Endothelial cell of umbilical vein (primary cell): ENCODE measurements around the gene RNFT2. TPM values are rescaled to one million over a fixed set of nuclear protein-coding genes. Genes with fewer than 3 reads are reported as not detected.
"Not testable (repeated sequence)": the region's sequence is repeated elsewhere in the genome, so short reads cannot be mapped to it uniquely, and the experiment has no call there.

Source experiments
- BruUV-seq: library from RNA; stranded (reverse); fragments of 400-500 nt; replicated peaks from 2 replicates; lab custom pipeline; 2021; lab: Mats Ljungman, UMichigan
- CTCF ChIA-PET: fragments of 300-600, 350-600 bp; sonication (Branson Sonifier 250); formaldehyde crosslinking; loops from one replicate; lab custom pipeline; 2021; ENCODE audit warnings: antibody characterized with exemption, inconsistent platforms; lab: Charles Lee
- POLR2A ChIA-PET: fragments of 300-600, 350-600 bp; sonication (Branson Sonifier 250); formaldehyde crosslinking; loops from one replicate; lab custom pipeline; 2021; ENCODE audit warnings: antibody characterized with exemption, inconsistent platforms; lab: Charles Lee
- DNase-seq: peaks from one replicate; pipeline ENCODE4 v3.0.0-alpha.2; 2011; ENCODE audit warnings: low read depth, low spot score
- FAIRE-seq: peaks from 2 replicates; lab custom pipeline; 2011; peaks lifted over from hg19 to GRCh38; lab: Jason Lieb, UNC
- H2AFZ ChIP-seq: 2 replicates; pipeline ENCODE4 v1.6.0; 2012; ENCODE audit warnings: low read depth, low read length, control low read depth, inconsistent platforms
- H3K27ac ChIP-seq: 2 replicates; pipeline ENCODE4 v1.5.1; 2011; ENCODE audit warnings: low read depth, mild to moderate bottlenecking, control low read depth, low read length, moderate library complexity; ENCODE audit not compliant: insufficient read depth
- H3K27me3 ChIP-seq, 2 experiments: 2 replicates each; pipeline versions ENCODE4 v1.6.0 to v1.6.1; 2011; ENCODE audit warnings: low read length in 2 of 2, mixed read lengths in 1 of 2; ENCODE audit not compliant: control insufficient read depth in 2 of 2, insufficient read depth in 2 of 2
- H3K36me3 ChIP-seq, 2 experiments: 2 replicates in 1 of 2; 3 replicates in 1 of 2; pipeline ENCODE4 v1.5.1; 2011; ENCODE audit warnings: low read length in 2 of 2, mild to moderate bottlenecking in 1 of 2, moderate library complexity in 1 of 2; ENCODE audit not compliant: control insufficient read depth in 2 of 2, insufficient read depth in 2 of 2; ENCODE audit errors: extremely low read depth in 1 of 2
- H3K4me1 ChIP-seq: 3 replicates; pipeline ENCODE4 v1.5.1; 2011; ENCODE audit warnings: mild to moderate bottlenecking, low read length; ENCODE audit not compliant: control insufficient read depth, insufficient read depth; ENCODE audit errors: extremely low read depth
- H3K4me2 ChIP-seq: 2 replicates; pipeline ENCODE4 v1.6.1; 2011; ENCODE audit warnings: low read length, control low read depth, mixed read lengths; ENCODE audit not compliant: insufficient read depth
- H3K4me3 ChIP-seq, 3 experiments: fragments of 200-600 bp in 1 of 3; sonication (generic), shearing (Covaris generic) in 1 of 3; replicated peaks in 1 of 3; 2 replicates each; pipeline ENCODE4 v1.5.1; 2011 to 2016; ENCODE audit warnings: control low read depth in 3 of 3, low read length in 3 of 3, mild to moderate bottlenecking in 2 of 3, inconsistent platforms in 1 of 3, low read depth in 1 of 3, moderate library complexity in 1 of 3; ENCODE audit not compliant: insufficient read depth in 1 of 3
- H3K79me2 ChIP-seq: 2 replicates; pipeline ENCODE4 v1.6.0; 2012; ENCODE audit warnings: low read length, inconsistent platforms; ENCODE audit not compliant: control insufficient read depth, insufficient read depth
- H3K9ac ChIP-seq: replicated peaks from 2 replicates; pipeline ENCODE3; 2011; ENCODE audit warnings: low read length, control low read depth; ENCODE audit not compliant: insufficient read depth; ENCODE audit errors: extremely low read depth
- H3K9me1 ChIP-seq: replicated peaks from 3 replicates; pipeline ENCODE4 v1.6.0; 2011; ENCODE audit warnings: mild to moderate bottlenecking, low read length; ENCODE audit not compliant: control insufficient read depth, insufficient read depth; ENCODE audit errors: extremely low read depth
- H3K9me3 ChIP-seq: replicated peaks from 2 replicates; pipeline ENCODE4 v1.5.1; 2012; ENCODE audit warnings: low read length, inconsistent platforms; ENCODE audit not compliant: control insufficient read depth, insufficient read depth
- H4K20me1 ChIP-seq: replicated peaks from 2 replicates; pipeline ENCODE3; 2011; ENCODE audit warnings: mild to moderate bottlenecking, low read length; ENCODE audit not compliant: control insufficient read depth, insufficient read depth; ENCODE audit errors: extremely low read depth
- CTCF ChIP-seq, 2 donors: IDR thresholded peaks; 1 replicate in 1 of 2; 2 replicates in 1 of 2; pipeline ENCODE4 v1.5.1; 2011; ENCODE audit warnings: low read length in 2 of 2, mild to moderate bottlenecking in 2 of 2, moderate library complexity in 2 of 2, control low read depth in 1 of 2, inconsistent platforms in 1 of 2, low read depth in 1 of 2; ENCODE audit not compliant: insufficient read depth in 1 of 2; ENCODE audit errors: extremely low read depth in 1 of 2
- EZH2 ChIP-seq: IDR thresholded peaks from 2 replicates; pipeline ENCODE4 v1.6.1; 2012; ENCODE audit warnings: borderline replicate concordance, low read depth, mild to moderate bottlenecking, moderate library complexity, low read length, inconsistent platforms; ENCODE audit not compliant: severe bottlenecking
- FOS ChIP-seq: IDR thresholded peaks from 2 replicates; pipeline ENCODE4 v1.6.1; 2011; ENCODE audit warnings: mild to moderate bottlenecking, low read length, moderate library complexity, borderline replicate concordance; ENCODE audit not compliant: insufficient read depth
- GATA2 ChIP-seq: IDR thresholded peaks from 2 replicates; pipeline ENCODE4 v1.7.0; 2011; ENCODE audit warnings: low read depth, mild to moderate bottlenecking, moderate library complexity, mixed read lengths, low read length; ENCODE audit not compliant: insufficient read length, insufficient read depth
- JUN ChIP-seq: IDR thresholded peaks from 2 replicates; pipeline ENCODE4 v1.6.1; 2011; ENCODE audit warnings: borderline replicate concordance, low read depth; ENCODE audit not compliant: insufficient read length, insufficient read depth
- MAX ChIP-seq: IDR thresholded peaks from 2 replicates; pipeline ENCODE4 v1.6.1; 2011; ENCODE audit not compliant: insufficient read depth, insufficient read length
- MYC ChIP-seq: IDR thresholded peaks from one replicate; pipeline ENCODE4 v1.6.1; 2011; ENCODE audit warnings: mild to moderate bottlenecking, low read depth, low read length
- POLR2A ChIP-seq: IDR thresholded peaks from 2 replicates; pipeline ENCODE4 v1.6.1; 2012; ENCODE audit warnings: low read depth, mild to moderate bottlenecking, control low read depth, low read length
- POLR2AphosphoS5 ChIP-seq: IDR thresholded peaks from 2 replicates; pipeline ENCODE4 v1.6.1; 2012; ENCODE audit warnings: low read depth, mild to moderate bottlenecking, control low read depth, low read length, moderate library complexity; ENCODE audit not compliant: insufficient read depth
- dilution Hi-C: fragments of 300-500 bp; cut with MboI; formaldehyde crosslinking; loops from one replicate; pipeline ENCODE4 v1.15.0; 2019; ENCODE audit warnings: low sequenced_read_pairs; ENCODE audit not compliant: extremely low pct_ligation_motif_present
- intact Hi-C: fragments of 100-400 bp; cut with micrococcal nuclease; formaldehyde crosslinking; loops from one replicate; pipeline ENCODE4 v1.10.0; 2022
- polyA plus RNA-seq, 4 experiments: library from polyadenylated mRNA; depleted of rRNA in 3 of 4; stranded (reverse) in 3 of 4; unstranded in 1 of 4; fragments of >200 nt; gene quantifications; 2 replicates each; pipeline versions ENCODE4 v1.2.1 to v1.2.3, GENCODE V29; 2011 to 2012; ENCODE audit warnings: missing spikeins in 1 of 4
- total RNA-seq: library from RNA; stranded (reverse); gene quantifications from 2 replicates; pipeline ENCODE4 v1.2.3, GENCODE V29; 2021

Gene RNFT2
- total and polyA plus RNA-seq, 2 donors (not counting 3 experiments of a cell fraction or from before 2014, with no cell fraction given): 1.4 to 6.6 TPM

GRCh38 chr12:116749884-116750283, 11.8 kb downstream of the RNFT2 start:
- H3K9ac ChIP-seq: no peak overlapping the region
- dilution Hi-C loops: no loop called here
- no peak for DNase-seq
- no TSS peak for BruUV-seq
- no peaks in the 10 kb centered on the region for H3K9me3 ChIP-seq
- no peak for FAIRE-seq
- no peaks in the 10 kb centered on the region for H3K36me3 ChIP-seq
- no peak overlapping the region for H3K27ac ChIP-seq
- no peaks in the 10 kb centered on the region for H4K20me1 ChIP-seq
- no peaks in the 10 kb centered on the region for H3K79me2 ChIP-seq
- no peaks in the 10 kb centered on the region for H3K27me3 ChIP-seq
- H3K4me1 ChIP-seq: no peaks in the 10 kb centered on the region
- no peak overlapping the region for H3K4me2 ChIP-seq
- ChIA-PET POLR2A (no interaction called here), CTCF (no interaction called here)
- intact Hi-C loops: no loop called here
- H2AFZ ChIP-seq: no peak overlapping the region
- TF ChIP-seq POLR2AphosphoS5: no peak
- H3K9me1 ChIP-seq: no peaks in the 10 kb centered on the region
- H3K4me3 ChIP-seq: no peak overlapping the region

GRCh38 chr12:116750298-116750697, 12.2 kb downstream of the RNFT2 start:
- Histone ChIP-seq H3K36me3 (no peaks in the 10 kb centered on the region), H3K4me1 (no peaks in the 10 kb centered on the region), H3K9ac (no peak overlapping the region), H2AFZ (no peak overlapping the region), H3K79me2 (no peaks in the 10 kb centered on the region), H3K9me1 (no peaks in the 10 kb centered on the region), H3K4me2 (no peak overlapping the region), H3K9me3 (no peaks in the 10 kb centered on the region), H3K27ac (no peak overlapping the region), H3K27me3 (no peaks in the 10 kb centered on the region), H4K20me1 (no peaks in the 10 kb centered on the region), H3K4me3 (no peak overlapping the region)
- FAIRE-seq (no peak), DNase-seq (no peak)
- POLR2A ChIA-PET: no interaction called here
- CTCF ChIA-PET: no interaction called here
- TF ChIP-seq POLR2AphosphoS5 (no peak), CTCF (IDR thresholded peaks at IDR 0.05; ENCODE audit: extremely low read depth in 1 of 2, insufficient read depth in 1 of 2, low read depth in 1 of 2, low read length in 2 of 2) (no peak), EZH2 (no peak), POLR2A (no peak), FOS (no peak), JUN (no peak), GATA2 (no peak), MAX (no peak), MYC (no peak)
- intact Hi-C loops: no loop called here
- dilution Hi-C loops: no loop called here
- BruUV-seq: no TSS peak

DNA sequence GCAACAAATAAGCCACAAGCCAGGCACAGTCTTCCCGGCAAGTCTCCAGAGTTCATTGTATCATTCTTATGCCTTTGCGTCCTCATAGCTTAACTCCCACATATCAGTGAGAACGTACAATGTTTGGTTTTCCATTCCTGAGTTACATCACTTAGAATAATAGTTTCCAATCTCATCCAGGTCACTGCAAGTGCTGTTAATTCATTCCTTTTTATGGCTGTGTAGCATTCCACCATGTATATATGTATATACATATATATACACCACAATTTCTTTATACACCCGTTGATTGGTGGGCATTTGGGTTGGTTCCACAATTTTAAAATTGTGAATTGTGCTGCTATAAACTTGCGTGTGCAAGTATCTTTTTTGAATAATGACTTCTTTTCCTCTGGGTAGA, 16.0 kb downstream of the RNFT2 start:
- H3K27ac ChIP-seq, intact Hi-C loops, H2AFZ ChIP-seq, POLR2A ChIA-PET, H3K79me2 ChIP-seq, DNase-seq, H3K4me3 ChIP-seq, H3K4me1 ChIP-seq, FAIRE-seq, BruUV-seq, H3K9me3 ChIP-seq, H3K27me3 ChIP-seq, H3K36me3 ChIP-seq, dilution Hi-C loops, H4K20me1 ChIP-seq, H3K9ac ChIP-seq, H3K4me2 ChIP-seq, CTCF ChIA-PET, H3K9me1 ChIP-seq: not testable (repeated sequence)
